ENCODE data around the gene FANCL.

GRCh38 chr2:58215429-58215828, 25.7 kb downstream of the FANCL start:
- no peak for TF ChIP-seq POLR2A (IDR thresholded peaks at IDR 0.05)
- TF ChIP-seq CTCF (IDR thresholded peaks at IDR 0.05): no peak

Data from Peyer's patch (tissue), 4 donors.